A673 (cell line): ENCODE measurements around the gene ITPKC.

Experiments
- EZH2 ChIP-seq: fragments of 200-600 bp; sonication (generic); IDR thresholded peaks from 2 replicates; pipeline ENCODE4 v1.6.1; 2017; ENCODE audit warnings: borderline replicate concordance, low read depth, mild to moderate bottlenecking, mixed read lengths, antibody characterized with exemption, low read length; ENCODE audit not compliant: poor library complexity, severe bottlenecking
- TF ChIP-seq, protein P1 (sequence below): fragments of 300-800, 200-600 bp; sonication (generic); conservative IDR thresholded peaks from 2 replicates; pipeline ENCODE4 v1.5.1; 2017; ENCODE audit warnings: low read depth, mild to moderate bottlenecking, antibody characterized with exemption, low read length, moderate library complexity, mixed read lengths

- TF ChIP-seq, protein P1, sequence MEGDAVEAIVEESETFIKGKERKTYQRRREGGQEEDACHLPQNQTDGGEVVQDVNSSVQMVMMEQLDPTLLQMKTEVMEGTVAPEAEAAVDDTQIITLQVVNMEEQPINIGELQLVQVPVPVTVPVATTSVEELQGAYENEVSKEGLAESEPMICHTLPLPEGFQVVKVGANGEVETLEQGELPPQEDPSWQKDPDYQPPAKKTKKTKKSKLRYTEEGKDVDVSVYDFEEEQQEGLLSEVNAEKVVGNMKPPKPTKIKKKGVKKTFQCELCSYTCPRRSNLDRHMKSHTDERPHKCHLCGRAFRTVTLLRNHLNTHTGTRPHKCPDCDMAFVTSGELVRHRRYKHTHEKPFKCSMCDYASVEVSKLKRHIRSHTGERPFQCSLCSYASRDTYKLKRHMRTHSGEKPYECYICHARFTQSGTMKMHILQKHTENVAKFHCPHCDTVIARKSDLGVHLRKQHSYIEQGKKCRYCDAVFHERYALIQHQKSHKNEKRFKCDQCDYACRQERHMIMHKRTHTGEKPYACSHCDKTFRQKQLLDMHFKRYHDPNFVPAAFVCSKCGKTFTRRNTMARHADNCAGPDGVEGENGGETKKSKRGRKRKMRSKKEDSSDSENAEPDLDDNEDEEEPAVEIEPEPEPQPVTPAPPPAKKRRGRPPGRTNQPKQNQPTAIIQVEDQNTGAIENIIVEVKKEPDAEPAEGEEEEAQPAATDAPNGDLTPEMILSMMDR: no peak
- TF ChIP-seq EZH2: no peak
Observed at GRCh38 chr19:40697007-40697406, 19.9 kb upstream of the ITPKC start.
